Measurements from ENCODE around the gene RAE1. TPM values are rescaled to one million over a fixed set of nuclear protein-coding genes. Genes with fewer than 3 reads are reported as not detected.

The RAE1 gene
- total and polyA plus RNA-seq, 2 of the 4 experiments (the other 2 are of a cell fraction): 32.8 to 80.5 TPM

DNA sequence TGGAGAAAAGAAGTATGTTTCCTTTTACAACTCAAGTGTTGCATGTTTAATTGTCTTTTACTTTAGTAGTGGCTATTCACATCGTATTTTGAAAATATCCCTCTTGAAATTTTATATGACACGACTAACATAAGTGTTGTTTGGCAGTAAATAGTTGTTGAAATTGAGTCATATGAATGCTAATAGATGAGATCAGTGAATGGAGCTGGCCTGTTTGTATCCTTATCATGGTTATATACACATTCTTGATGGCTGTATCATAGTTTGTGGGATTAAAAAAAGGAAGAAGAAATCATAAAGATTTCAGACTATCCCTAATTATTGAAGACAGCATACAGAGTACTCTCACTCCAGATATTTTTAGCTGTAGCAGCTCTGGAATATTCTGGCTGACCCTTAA lies 8.2 kb upstream of the RAE1 start:
- intact Hi-C loops (cut with micrococcal nuclease) (no loop called here), in situ Hi-C loops (cut with MboI; ENCODE audit: low sequenced_read_pairs) (loop anchor here (5.0 kb wide), 1 partner anchor 256 kb away; no protein-coding TSS in a partner anchor), dilution Hi-C loops (cut with HindIII; ENCODE audit: low sequenced_read_pairs, unreplicated experiment) (no loop called here)
- Histone ChIP-seq H3K4ac (ENCODE audit: low read depth, low read length) (no peak overlapping the region), H3K9ac (ENCODE audit: low read depth, low read length) (no peak overlapping the region), H4K8ac (ENCODE audit: low read depth in 2 of 2, low read length in 2 of 2) (no peak overlapping the region), H3K23ac (ENCODE audit: low read depth, low read length) (no peak overlapping the region), H3K9me1 (ENCODE audit: insufficient read depth, low read length) (no peaks in the 10 kb centered on the region), H2AK9ac (replicated peaks; ENCODE audit: low read depth, low read length, poor library complexity) (no peak overlapping the region), H3K4me2 (ENCODE audit: low read depth, low read length) (no peak overlapping the region), H3K18ac (ENCODE audit: low read depth, low read length) (no peak overlapping the region), H2BK5ac (ENCODE audit: low read depth, low read length, poor library complexity, severe bottlenecking) (no peak overlapping the region), H3K79me1 (ENCODE audit: low read depth in 1 of 2, low read length in 2 of 2) (no peaks in the 10 kb centered on the region), H3K27me3 (ENCODE audit: control insufficient read depth, insufficient read depth, low read length) (peaks cover 2% of the 10 kb centered on the region; the same call in 1 of the 2 replicates), H2AFZ (replicated peaks; ENCODE audit: low read length, poor library complexity) (no peak overlapping the region), H3K9me3 (ENCODE audit: control insufficient read depth, insufficient read depth, low read length) (no peaks in the 10 kb centered on the region), H2BK15ac (ENCODE audit: low read depth, low read length) (no peak overlapping the region), H3K56ac (ENCODE audit: extremely low read depth, insufficient read depth, low read length) (no peak overlapping the region), H2BK120ac (ENCODE audit: low read depth, low read length) (no peak overlapping the region), H4K20me1 (ENCODE audit: insufficient read depth, low read length) (no peaks in the 10 kb centered on the region), H4K91ac (ENCODE audit: insufficient read depth, low read depth, low read length) (no peak overlapping the region), H3K4me3 (ENCODE audit: insufficient read depth, low read depth, low read length) (no peak overlapping the region), H2AK5ac (ENCODE audit: low read depth, low read length) (no peak overlapping the region), H3K14ac (replicated peaks; ENCODE audit: low read depth, low read length) (no peak overlapping the region), H3K27ac (ENCODE audit: insufficient read depth, low read length) (no peak overlapping the region), H3K36me3 (ENCODE audit: control insufficient read depth, insufficient read depth, low read length) (no peaks in the 10 kb centered on the region), H4K5ac (ENCODE audit: low read depth, low read length) (no peak overlapping the region), H2BK20ac (ENCODE audit: low read depth, low read length) (no peak overlapping the region), H3K4me1 (ENCODE audit: control insufficient read depth, insufficient read depth, low read length) (no peaks in the 10 kb centered on the region)
- CTCF ChIA-PET: no interaction called here
- DNase-seq: peak; percentile 10
- TF ChIP-seq, protein P1, sequence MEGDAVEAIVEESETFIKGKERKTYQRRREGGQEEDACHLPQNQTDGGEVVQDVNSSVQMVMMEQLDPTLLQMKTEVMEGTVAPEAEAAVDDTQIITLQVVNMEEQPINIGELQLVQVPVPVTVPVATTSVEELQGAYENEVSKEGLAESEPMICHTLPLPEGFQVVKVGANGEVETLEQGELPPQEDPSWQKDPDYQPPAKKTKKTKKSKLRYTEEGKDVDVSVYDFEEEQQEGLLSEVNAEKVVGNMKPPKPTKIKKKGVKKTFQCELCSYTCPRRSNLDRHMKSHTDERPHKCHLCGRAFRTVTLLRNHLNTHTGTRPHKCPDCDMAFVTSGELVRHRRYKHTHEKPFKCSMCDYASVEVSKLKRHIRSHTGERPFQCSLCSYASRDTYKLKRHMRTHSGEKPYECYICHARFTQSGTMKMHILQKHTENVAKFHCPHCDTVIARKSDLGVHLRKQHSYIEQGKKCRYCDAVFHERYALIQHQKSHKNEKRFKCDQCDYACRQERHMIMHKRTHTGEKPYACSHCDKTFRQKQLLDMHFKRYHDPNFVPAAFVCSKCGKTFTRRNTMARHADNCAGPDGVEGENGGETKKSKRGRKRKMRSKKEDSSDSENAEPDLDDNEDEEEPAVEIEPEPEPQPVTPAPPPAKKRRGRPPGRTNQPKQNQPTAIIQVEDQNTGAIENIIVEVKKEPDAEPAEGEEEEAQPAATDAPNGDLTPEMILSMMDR (conservative IDR thresholded peaks at IDR 0.05; ENCODE audit: low read depth, low read length): no peak
- TF ChIP-seq CHD1 (IDR thresholded peaks at IDR 0.05; ENCODE audit: low read depth, low read length): no peak
- TF ChIP-seq BHLHE40 (IDR thresholded peaks at IDR 0.05; ENCODE audit: low read depth, low read length): no peak
- no CpG with 5 or more reads among the region's 2 CpGs for WGBS, 2 experiments (ENCODE audit: extremely low coverage in 2 of 2, insufficient read length in 1 of 2)
- POLR2A ChIA-PET (ENCODE audit: unreplicated experiment): no interaction called here
- ATAC-seq (ENCODE audit: low read depth): no peak
- no TSS peak for BruUV-seq (replicated peaks)

Measured in IMR-90 (cell line).